Epidermal melanocyte (primary cell): ENCODE results near the gene HSF4.

ENCODE experiments used
- DNase-seq: peaks from one replicate; pipeline ENCODE4 v3.0.0; 2011; ENCODE audit warnings: low spot score; ENCODE audit not compliant: insufficient read length

HSF4 gene

GRCh38 chr16:67184995-67185650 is 20.6 kb downstream of the HSF4 start:
- DNase-seq = peak; percentile 76

DNA sequence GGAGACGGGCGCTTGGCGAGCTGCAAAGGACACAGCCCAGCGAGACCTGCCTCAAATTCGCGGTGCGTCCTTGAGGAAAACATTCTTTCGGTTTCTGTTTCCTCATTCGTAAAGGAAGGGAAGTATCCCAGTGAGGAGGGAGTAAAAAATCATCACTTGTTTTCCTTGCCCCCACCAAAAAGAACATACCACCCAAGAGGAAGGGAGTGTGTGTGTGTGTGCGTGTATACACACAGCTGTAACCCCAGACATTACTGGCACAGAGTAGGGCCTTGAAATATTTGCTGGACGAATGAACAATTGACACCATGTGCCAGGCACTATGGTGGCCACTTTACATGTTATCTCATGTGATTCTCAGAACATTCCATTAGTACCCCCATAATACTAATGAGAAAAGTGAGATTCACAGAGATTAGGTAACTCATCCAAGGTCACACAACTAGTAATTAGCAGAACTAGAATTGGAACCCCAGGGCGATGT is 21.1 kb downstream of the HSF4 start:
- DNase-seq = no peak

GRCh38 chr16:67186550-67186950 is 22.0 kb downstream of the HSF4 start:
- DNase-seq = no peak

GRCh38 chr16:67187175-67187890 is 22.8 kb downstream of the HSF4 start:
- no peak for DNase-seq

DNA sequence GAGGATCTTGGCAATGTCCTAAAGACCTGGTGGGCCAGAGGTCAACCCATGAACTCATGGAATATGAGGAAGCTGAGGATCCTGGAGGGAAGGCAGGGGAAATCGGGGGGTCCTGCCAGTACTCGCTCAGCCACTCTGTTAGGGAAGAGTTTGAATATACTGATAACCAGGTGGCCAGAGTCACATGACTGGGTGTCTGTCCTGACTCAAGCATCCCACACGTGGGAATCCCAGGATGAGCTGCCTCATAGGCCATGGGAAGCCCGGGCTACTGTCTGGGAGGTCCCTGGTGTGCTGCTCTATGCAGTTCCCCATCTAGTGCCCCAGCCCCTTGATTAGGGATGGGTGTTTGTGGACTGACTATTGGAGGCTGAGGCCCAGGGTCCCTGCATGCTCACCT is 23.8 kb downstream of the HSF4 start:
- no peak for DNase-seq

DNA sequence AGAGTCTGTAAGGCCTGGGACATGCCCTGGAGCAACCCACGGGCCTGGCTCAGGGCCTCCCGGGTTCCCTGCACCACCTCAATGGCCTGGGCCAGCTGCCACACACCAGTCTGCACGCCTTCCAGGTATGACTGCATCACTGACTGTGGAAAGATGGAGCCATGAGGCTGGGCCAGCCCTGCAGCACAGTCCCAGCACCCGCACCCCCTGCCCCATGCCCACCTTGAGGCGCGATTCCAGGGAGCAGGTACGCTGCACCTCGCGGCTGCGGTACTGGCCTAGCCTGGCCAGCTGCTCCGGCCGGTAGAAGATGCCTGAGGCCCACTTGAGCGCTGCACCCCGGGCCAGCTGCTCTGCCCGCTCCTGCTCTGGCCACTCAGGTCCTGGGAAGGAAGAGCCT is 24.3 kb downstream of the HSF4 start:
- no peak for DNase-seq

DNA sequence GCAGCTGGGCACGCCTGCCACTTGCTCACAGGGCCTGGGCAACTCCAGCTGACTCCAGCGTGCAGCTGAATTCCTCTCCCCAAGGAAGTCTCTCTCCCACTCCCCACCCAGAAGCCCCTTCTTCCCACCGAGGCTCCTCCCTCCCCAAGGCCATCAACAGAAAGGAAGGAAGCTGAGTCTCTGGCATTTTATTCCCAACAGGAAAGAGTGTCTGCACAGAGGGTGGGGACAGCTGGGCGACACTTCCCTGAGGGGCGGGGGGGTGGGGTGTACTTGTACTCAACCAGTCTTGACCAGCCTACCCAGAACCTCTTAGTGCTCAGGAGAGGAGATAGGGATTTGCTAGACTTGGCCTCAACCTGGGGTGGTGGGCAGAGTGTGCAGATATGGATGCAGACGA is 25.5 kb downstream of the HSF4 start, which contains the start of gene EXOC3L1:
TSS of gene EXOC3L1 (minus strand) at position 96 of the 400 bp plus-strand sequence. CDS start 460 bp downstream, outside the sequence.
- DNase-seq = no peak

DNA sequence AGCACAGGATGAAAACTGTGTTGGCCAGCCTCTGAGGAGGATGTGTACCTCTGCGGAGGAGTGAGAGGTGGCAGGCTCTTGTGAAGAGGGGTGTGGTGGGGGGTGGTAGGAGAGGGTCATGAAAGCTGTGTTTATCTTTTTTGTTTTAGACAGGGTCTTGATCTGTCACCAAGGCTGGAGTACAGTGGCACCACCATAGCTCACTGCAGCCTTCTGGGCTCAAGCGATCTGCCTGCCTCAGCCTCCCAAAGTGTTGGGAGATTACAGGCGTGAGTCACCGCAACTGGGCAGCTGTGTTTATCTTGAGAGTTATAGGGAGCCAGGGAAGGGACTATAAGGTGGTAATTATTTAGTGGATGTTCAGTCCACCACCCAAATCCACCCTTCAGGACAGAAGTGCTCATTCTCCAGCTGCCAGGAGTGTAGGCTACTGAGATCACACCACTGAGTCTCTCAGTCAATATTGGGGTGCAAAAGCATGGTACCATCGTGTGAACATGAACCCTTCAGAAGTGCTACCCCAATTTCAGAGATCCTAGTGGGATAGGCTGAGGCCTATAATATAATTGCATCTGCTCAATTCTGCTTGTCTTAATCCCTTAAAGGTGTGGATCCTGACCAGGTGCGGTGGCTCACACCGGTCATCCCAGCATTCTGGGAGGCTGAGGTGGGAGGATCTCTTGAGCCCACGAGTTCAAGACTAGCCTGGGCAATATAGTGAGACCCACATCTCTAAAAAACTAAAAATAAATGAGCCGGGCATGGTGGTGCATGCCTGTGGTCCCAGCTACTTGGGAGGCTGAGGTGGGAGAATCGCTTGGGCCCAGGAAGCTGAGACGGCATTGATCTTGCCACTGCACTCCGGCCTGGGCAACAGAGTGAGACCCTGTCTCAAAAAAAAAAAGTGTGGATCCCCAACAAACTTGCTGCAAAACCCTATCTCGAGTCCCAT is 26.2 kb downstream of the HSF4 start:
- no peak for DNase-seq

GRCh38 chr16:67191411-67191994 is 27.0 kb downstream of the HSF4 start:
- no peak for DNase-seq

DNA sequence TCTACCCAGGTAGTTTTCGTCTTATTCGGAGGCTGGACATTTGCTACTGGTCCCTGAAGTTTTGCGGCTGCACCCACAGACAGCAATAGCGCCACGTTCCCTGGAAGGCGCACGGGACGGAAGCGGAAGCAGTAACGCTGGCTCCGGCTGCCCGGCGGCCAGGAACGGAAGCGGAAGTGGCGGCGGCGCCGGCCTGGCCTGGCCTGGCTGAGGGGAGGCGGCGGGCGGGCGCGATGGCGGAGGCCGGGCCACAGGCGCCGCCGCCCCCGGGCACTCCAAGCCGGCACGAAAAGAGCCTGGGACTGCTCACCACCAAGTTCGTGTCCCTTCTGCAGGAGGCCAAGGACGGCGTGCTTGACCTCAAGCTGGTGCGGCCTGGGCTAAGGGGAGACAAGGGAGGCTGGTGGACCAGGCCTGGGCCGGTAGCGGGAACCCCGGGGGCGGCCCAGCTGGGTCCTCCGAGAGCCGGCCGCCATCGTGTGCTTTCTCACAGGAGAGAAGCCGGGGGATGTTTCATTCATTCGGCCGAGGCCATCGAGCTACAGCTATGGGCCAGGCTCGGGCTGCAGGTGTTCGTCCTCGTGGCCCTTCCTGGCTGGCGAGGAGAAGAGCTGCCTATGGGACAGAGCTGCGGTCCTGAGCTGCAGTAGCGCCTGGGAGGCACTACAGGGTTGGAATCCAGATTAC is 27.6 kb downstream of the HSF4 start, which contains the start of gene E2F4:
TSS of gene E2F4 (plus strand) at position 161 of the 687 bp plus-strand sequence. CDS start at position 234, 73 bp downstream.
- peak; percentile 97 for DNase-seq

GRCh38 chr16:67192781-67193361 is 28.3 kb downstream of the HSF4 start:
- no peak for DNase-seq

DNA sequence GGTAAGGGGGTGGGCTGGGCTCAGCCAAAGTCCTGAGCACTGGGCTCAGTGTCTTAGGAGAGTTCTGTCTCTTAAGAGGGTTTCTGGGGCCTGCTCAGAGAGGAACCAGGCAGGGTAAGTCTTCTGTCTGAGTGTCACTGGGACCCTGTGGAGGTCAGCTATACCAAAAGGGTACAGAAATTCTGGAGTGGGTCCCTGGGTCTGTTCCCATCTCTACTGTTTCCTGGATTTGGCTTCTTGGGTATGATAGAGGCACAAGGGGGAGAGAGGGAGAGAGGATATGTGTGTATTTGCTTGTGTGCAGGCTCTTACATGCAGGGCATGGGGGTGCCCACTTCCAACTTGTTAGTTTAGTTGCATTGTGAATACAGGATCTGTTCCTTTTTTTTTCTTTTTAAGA is 29.0 kb downstream of the HSF4 start:
- no peak for DNase-seq

- DNase-seq = no peak
Measured at GRCh38 chr16:67194260-67194659, 29.7 kb downstream of the HSF4 start.

GRCh38 chr16:67195676-67196075 is 31.1 kb downstream of the HSF4 start:
- DNase-seq = no peak

- no peak for DNase-seq
Measured at GRCh38 chr16:67196881-67197280, 32.3 kb downstream of the HSF4 start.

DNA sequence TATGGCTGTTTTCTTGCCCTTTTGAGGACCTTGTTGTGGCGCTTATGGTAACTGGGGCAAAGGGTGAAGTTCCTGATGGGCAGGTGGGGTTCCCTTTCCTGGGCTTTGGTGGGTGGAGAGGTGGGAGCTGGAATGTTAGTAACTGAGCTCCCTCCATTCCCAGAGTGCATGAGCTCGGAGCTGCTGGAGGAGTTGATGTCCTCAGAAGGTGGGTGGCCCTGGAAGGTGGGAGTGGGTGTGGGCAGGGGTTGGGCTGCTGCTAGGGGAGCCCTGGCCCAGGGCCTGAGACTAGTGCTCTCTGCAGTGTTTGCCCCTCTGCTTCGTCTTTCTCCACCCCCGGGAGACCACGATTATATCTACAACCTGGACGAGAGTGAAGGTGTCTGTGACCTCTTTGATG is 33.2 kb downstream of the HSF4 start:
- DNase-seq = no peak

- DNase-seq = no peak
Measured at GRCh38 chr16:67198238-67198734, 33.7 kb downstream of the HSF4 start.

GRCh38 chr16:67199011-67199807 is 34.7 kb downstream of the HSF4 start, which contains the start of gene ELMO3:
Gene ELMO3, plus strand, starts transcription at chr16:67199131. Its CDS starts 196 bp downstream, at chr16:67199327.
- DNase-seq = no peak

GRCh38 chr16:67199808-67200198 is 35.3 kb downstream of the HSF4 start:
- DNase-seq = no peak
